ENCODE measurements around the gene FCHO2. TPM values are rescaled to one million over a fixed set of nuclear protein-coding genes. Genes with fewer than 3 reads are reported as not detected.
"Not testable (repeated sequence)": the region's sequence is repeated elsewhere in the genome, so short reads cannot be mapped to it uniquely, and the experiment has no call there.

Gene FCHO2
- total RNA-seq, 1 donor from 2014 or later: 20.1 TPM

GRCh38 chr5:73024946-73025544, 69.2 kb downstream of the FCHO2 start:
- DNase-seq; ATAC-seq; intact Hi-C loops (cut with micrococcal nuclease): not testable (repeated sequence)

- no peak for ATAC-seq
- no peak for DNase-seq
- intact Hi-C loops (cut with micrococcal nuclease): no loop called here
These were observed 71.5 kb downstream of the FCHO2 start for GRCh38 chr5:73027361-73027760.

GRCh38 chr5:73027816-73028215, 72.0 kb downstream of the FCHO2 start:
- DNase-seq (no peak), ATAC-seq (no peak)
- intact Hi-C loops (cut with micrococcal nuclease): no loop called here

- intact Hi-C loops (cut with micrococcal nuclease): no loop called here
- ATAC-seq (no peak), DNase-seq (no peak)
These were observed 73.3 kb downstream of the FCHO2 start for GRCh38 chr5:73028991-73029595.

GRCh38 chr5:73030531-73030930, 74.7 kb downstream of the FCHO2 start:
- no peak for ATAC-seq
- intact Hi-C loops (cut with micrococcal nuclease): no loop called here
- DNase-seq: no peak

GRCh38 chr5:73030995-73031394, 75.2 kb downstream of the FCHO2 start:
- ATAC-seq (no peak), DNase-seq (no peak)
- intact Hi-C loops (cut with micrococcal nuclease): no loop called here

- intact Hi-C loops (cut with micrococcal nuclease): no loop called here
- peak; percentile 62 for DNase-seq
These were observed 76.0 kb downstream of the FCHO2 start for GRCh38 chr5:73031839-73032238.

GRCh38 chr5:73032635-73033034, 76.8 kb downstream of the FCHO2 start:
- DNase-seq (no peak), ATAC-seq (no peak)
- intact Hi-C loops (cut with micrococcal nuclease): no loop called here

More at GRCh38 chr5:73031839-73032238, 76.0 kb downstream of the FCHO2 start:
- no peak for ATAC-seq

GRCh38 chr5:73037545-73037944, 81.7 kb downstream of the FCHO2 start:
- intact Hi-C loops (cut with micrococcal nuclease): no loop called here
- ATAC-seq (no peak), DNase-seq (no peak)

- DNase-seq (no peak), ATAC-seq (no peak)
- intact Hi-C loops (cut with micrococcal nuclease): no loop called here
These were observed 83.2 kb downstream of the FCHO2 start for GRCh38 chr5:73039082-73039481.

GRCh38 chr5:73042993-73043392, 87.2 kb downstream of the FCHO2 start:
- no peak for ATAC-seq
- intact Hi-C loops (cut with micrococcal nuclease): no loop called here
- DNase-seq: no peak

- no peak for DNase-seq
- no peak for ATAC-seq
- intact Hi-C loops (cut with micrococcal nuclease): no loop called here
These were observed 88.7 kb downstream of the FCHO2 start for GRCh38 chr5:73044546-73044945.

GRCh38 chr5:73045623-73046022, 89.8 kb downstream of the FCHO2 start:
- ATAC-seq (no peak), DNase-seq (no peak)
- intact Hi-C loops (cut with micrococcal nuclease): no loop called here

GRCh38 chr5:73061593-73061992, 105.8 kb downstream of the FCHO2 start:
- intact Hi-C loops (cut with micrococcal nuclease): no loop called here
- no peak for ATAC-seq
- DNase-seq: no peak

GRCh38 chr5:73066466-73066865, 110.6 kb downstream of the FCHO2 start:
- DNase-seq (no peak), ATAC-seq (no peak)
- intact Hi-C loops (cut with micrococcal nuclease): no loop called here

- ATAC-seq: no peak
- intact Hi-C loops (cut with micrococcal nuclease): no loop called here
- no peak for DNase-seq
These were observed 111.4 kb downstream of the FCHO2 start for GRCh38 chr5:73067213-73067612.

GRCh38 chr5:73081093-73081492, 125.3 kb downstream of the FCHO2 start:
- no peak for ATAC-seq
- intact Hi-C loops (cut with micrococcal nuclease): no loop called here
- DNase-seq: no peak

- no peak for ATAC-seq
- intact Hi-C loops (cut with micrococcal nuclease): no loop called here
- no peak for DNase-seq
These were observed 132.2 kb downstream of the FCHO2 start for GRCh38 chr5:73088026-73088425.

- ATAC-seq (no peak), DNase-seq (no peak)
- intact Hi-C loops (cut with micrococcal nuclease): no loop called here
These were observed 138.1 kb downstream of the FCHO2 start for GRCh38 chr5:73093943-73094342.

- intact Hi-C loops (cut with micrococcal nuclease): no loop called here
- DNase-seq (no peak), ATAC-seq (no peak)
These were observed 138.6 kb downstream of the FCHO2 start for GRCh38 chr5:73094415-73094814.

- ATAC-seq: no peak
- intact Hi-C loops (cut with micrococcal nuclease): no loop called here
- no peak for DNase-seq
These were observed 139.9 kb downstream of the FCHO2 start for GRCh38 chr5:73095564-73096238.
